OCI-LY1 (cell line): ENCODE data around the gene DYNC1I1.

Experiments
- H2AFZ ChIP-seq: fragments of 200-600 bp; sonication (generic), shearing (Covaris generic); 2 replicates; pipeline ENCODE4 v1.6.0; 2014; ENCODE audit warnings: antibody characterized with exemption, mild to moderate bottlenecking, low read length
- H3F3A ChIP-seq: fragments of 200-600 bp; sonication (generic), shearing (Covaris generic); 2 replicates; pipeline ENCODE4 v1.6.0; 2014; ENCODE audit warnings: mild to moderate bottlenecking, antibody characterized with exemption, low read length, moderate library complexity; ENCODE audit not compliant: insufficient read depth
- H3K27ac ChIP-seq: fragments of 200-600 bp; sonication (generic); 2 replicates; pipeline ENCODE4 v1.5.1; 2014; ENCODE audit warnings: low read length, mixed run types, mild to moderate bottlenecking, low read depth; ENCODE audit not compliant: poor library complexity, severe bottlenecking
- H3K27me3 ChIP-seq: fragments of 200-600 bp; sonication (generic); 2 replicates; pipeline ENCODE4 v1.6.0; 2014; ENCODE audit warnings: antibody characterized with exemption, mild to moderate bottlenecking, low read length, moderate library complexity; ENCODE audit not compliant: insufficient read depth
- H3K36me3 ChIP-seq: fragments of 200-600 bp; sonication (generic); 2 replicates; pipeline ENCODE4 v1.6.1; 2014; ENCODE audit warnings: mild to moderate bottlenecking, antibody characterized with exemption, low read length, moderate library complexity, mixed read lengths; ENCODE audit not compliant: insufficient read depth
- H3K4me1 ChIP-seq: fragments of 200-600 bp; sonication (generic); 2 replicates; pipeline ENCODE4 v1.5.1; 2014; ENCODE audit warnings: mild to moderate bottlenecking, low read length, moderate library complexity; ENCODE audit not compliant: insufficient read depth, severe bottlenecking
- H3K4me2 ChIP-seq: fragments of 200-600 bp; sonication (generic), shearing (Covaris generic); 2 replicates; pipeline ENCODE4 v1.6.1; 2014; ENCODE audit warnings: low read length
- H3K4me3 ChIP-seq: fragments of 200-600 bp; sonication (generic); 2 replicates; pipeline ENCODE4 v1.5.1; 2014; ENCODE audit warnings: low read length, low read depth, mild to moderate bottlenecking, mixed read lengths; ENCODE audit not compliant: poor library complexity, severe bottlenecking
- H3K79me2 ChIP-seq: fragments of 200-600 bp; shearing (Covaris generic); 2 replicates; pipeline ENCODE4 v1.6.1; 2016; ENCODE audit warnings: mixed run types, low read length, mixed read lengths; ENCODE audit not compliant: insufficient read depth
- H3K9ac ChIP-seq: fragments of 200-600 bp; sonication (generic), shearing (Covaris generic); 2 replicates; pipeline ENCODE4 v1.6.1; 2014; ENCODE audit warnings: mild to moderate bottlenecking, low read length, mixed read lengths
- H3K9me2 ChIP-seq: fragments of 200-600 bp; sonication (generic), shearing (Covaris generic); 2 replicates; pipeline ENCODE4 v1.6.1; 2014; ENCODE audit warnings: low read depth, mild to moderate bottlenecking, low read length, mixed read lengths
- H3K9me3 ChIP-seq: fragments of 200-600 bp; shearing (Covaris generic); 2 replicates; pipeline ENCODE4 v1.6.1; 2014; ENCODE audit warnings: low read length, mixed read lengths
- H4K20me1 ChIP-seq: fragments of 200-600 bp; sonication (generic), shearing (Covaris generic); 2 replicates; pipeline ENCODE4 v1.6.0; 2016; ENCODE audit warnings: mild to moderate bottlenecking, low read length; ENCODE audit not compliant: insufficient read depth
- EZH2 ChIP-seq: fragments of 200-600 bp; sonication (generic), shearing (Covaris generic); IDR thresholded peaks from 2 replicates; pipeline ENCODE4 v1.8.0; 2017; ENCODE audit warnings: borderline replicate concordance, mixed run types, mild to moderate bottlenecking, antibody characterized with exemption, low read length, moderate library complexity, mixed read lengths
- TF ChIP-seq, protein P1 (sequence below): fragments of 200-600 bp; sonication (generic), shearing (Covaris generic); IDR thresholded peaks from 2 replicates; pipeline ENCODE4 v1.5.1; 2017; ENCODE audit warnings: mild to moderate bottlenecking, antibody characterized with exemption, low read length, moderate library complexity, mixed read lengths

DYNC1I1 gene

DNA sequence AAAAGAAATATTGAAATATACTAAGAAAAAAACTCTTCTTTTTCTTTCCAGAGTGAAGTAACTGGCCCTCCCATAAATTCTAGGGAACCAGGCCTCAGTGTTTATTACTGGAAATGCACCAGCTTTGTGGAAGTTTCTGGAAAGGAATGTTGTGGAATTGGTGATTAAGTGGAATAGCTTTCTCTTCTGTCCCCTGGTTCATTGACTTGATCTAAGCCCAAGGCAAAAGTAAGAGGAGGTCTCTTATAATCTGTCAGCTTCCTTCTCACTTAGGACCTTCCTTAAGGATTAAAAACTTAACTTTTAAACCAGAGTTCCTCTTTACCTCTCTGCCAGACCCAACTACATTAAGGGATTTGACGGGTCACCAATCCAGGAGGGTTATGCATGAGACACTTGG, 283.4 kb downstream of the DYNC1I1 start:
- Histone ChIP-seq H4K20me1 (no peaks in the 10 kb centered on the region), H3K9me3 (no peaks in the 10 kb centered on the region), H2AFZ (no peak overlapping the region), H3K4me2 (no peak overlapping the region), H3K4me3 (no peak overlapping the region), H3F3A (no peaks in the 10 kb centered on the region), H3K36me3 (no peaks in the 10 kb centered on the region), H3K4me1 (no peaks in the 10 kb centered on the region), H3K9me2 (no peaks in the 10 kb centered on the region), H3K27ac (no peak overlapping the region), H3K9ac (no peak overlapping the region), H3K79me2 (no peaks in the 10 kb centered on the region), H3K27me3 (no peaks in the 10 kb centered on the region)
- TF ChIP-seq EZH2, result no peak
- TF ChIP-seq, protein P1, sequence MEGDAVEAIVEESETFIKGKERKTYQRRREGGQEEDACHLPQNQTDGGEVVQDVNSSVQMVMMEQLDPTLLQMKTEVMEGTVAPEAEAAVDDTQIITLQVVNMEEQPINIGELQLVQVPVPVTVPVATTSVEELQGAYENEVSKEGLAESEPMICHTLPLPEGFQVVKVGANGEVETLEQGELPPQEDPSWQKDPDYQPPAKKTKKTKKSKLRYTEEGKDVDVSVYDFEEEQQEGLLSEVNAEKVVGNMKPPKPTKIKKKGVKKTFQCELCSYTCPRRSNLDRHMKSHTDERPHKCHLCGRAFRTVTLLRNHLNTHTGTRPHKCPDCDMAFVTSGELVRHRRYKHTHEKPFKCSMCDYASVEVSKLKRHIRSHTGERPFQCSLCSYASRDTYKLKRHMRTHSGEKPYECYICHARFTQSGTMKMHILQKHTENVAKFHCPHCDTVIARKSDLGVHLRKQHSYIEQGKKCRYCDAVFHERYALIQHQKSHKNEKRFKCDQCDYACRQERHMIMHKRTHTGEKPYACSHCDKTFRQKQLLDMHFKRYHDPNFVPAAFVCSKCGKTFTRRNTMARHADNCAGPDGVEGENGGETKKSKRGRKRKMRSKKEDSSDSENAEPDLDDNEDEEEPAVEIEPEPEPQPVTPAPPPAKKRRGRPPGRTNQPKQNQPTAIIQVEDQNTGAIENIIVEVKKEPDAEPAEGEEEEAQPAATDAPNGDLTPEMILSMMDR, result no peak

DNA sequence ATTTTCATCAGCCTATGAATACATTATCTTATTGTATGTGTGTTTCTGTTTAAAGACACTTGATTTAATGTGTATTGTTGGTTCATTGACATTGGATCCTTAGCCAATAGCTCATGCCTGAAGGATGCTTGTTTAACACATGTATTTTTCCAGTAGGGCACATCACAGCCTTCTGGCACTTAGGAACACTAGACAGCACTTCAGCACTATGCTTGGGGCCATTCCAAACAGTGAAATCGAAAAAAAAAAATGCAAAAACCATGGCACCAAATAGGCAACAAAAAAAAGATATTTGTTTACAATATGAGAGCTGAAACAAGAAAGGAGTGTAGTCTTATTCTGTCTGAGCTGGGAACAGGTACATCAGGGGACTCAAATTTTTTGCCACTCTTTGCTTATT, 286.7 kb downstream of the DYNC1I1 start:
- no peak overlapping the region for H3K4me2 ChIP-seq
- TF ChIP-seq, protein P1, result no peak
- TF ChIP-seq EZH2, result no peak
- H3K4me3 ChIP-seq, result no peak overlapping the region
- no peaks in the 10 kb centered on the region for H3F3A ChIP-seq
- H3K9me2 ChIP-seq, result no peaks in the 10 kb centered on the region
- H3K9me3 ChIP-seq, result no peaks in the 10 kb centered on the region
- H2AFZ ChIP-seq, result no peak overlapping the region
- no peaks in the 10 kb centered on the region for H3K4me1 ChIP-seq
- no peaks in the 10 kb centered on the region for H4K20me1 ChIP-seq
- no peaks in the 10 kb centered on the region for H3K27me3 ChIP-seq
- H3K9ac ChIP-seq, result no peak overlapping the region
- H3K36me3 ChIP-seq, result no peaks in the 10 kb centered on the region
- no peaks in the 10 kb centered on the region for H3K79me2 ChIP-seq
- no peak overlapping the region for H3K27ac ChIP-seq

DNA sequence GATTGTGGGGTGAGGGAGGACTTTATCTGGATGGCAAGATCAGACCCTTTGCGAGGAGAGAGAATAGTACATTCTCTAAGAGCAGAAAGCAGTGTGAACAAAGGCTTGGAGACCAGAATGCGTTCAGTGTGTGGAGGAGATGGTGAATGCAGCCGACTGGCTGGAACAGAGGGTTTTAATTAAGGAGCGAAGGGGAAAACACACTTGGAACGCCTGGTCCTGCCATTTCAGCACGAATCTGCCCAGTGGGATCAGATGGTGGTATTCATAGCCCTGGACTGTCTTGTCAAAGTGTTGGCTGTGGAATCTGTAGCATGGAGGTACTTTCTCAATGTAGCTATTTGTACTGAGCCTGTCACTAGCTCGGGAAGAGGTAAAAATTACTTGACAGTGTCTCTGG, 288.7 kb downstream of the DYNC1I1 start:
- H3K27ac ChIP-seq, result no peak overlapping the region
- no peak overlapping the region for H3K4me2 ChIP-seq
- H3K4me1 ChIP-seq, result no peaks in the 10 kb centered on the region
- no peaks in the 10 kb centered on the region for H4K20me1 ChIP-seq
- TF ChIP-seq EZH2, result no peak
- TF ChIP-seq, protein P1, result no peak
- H3K36me3 ChIP-seq, result no peaks in the 10 kb centered on the region
- H3F3A ChIP-seq, result no peaks in the 10 kb centered on the region
- H3K27me3 ChIP-seq, result no peaks in the 10 kb centered on the region
- no peaks in the 10 kb centered on the region for H3K79me2 ChIP-seq
- no peaks in the 10 kb centered on the region for H3K9me3 ChIP-seq
- H3K9me2 ChIP-seq, result no peaks in the 10 kb centered on the region
- H3K9ac ChIP-seq, result no peak overlapping the region
- no peak overlapping the region for H3K4me3 ChIP-seq
- no peak overlapping the region for H2AFZ ChIP-seq
